Naive B cell (primary cell): ENCODE measurements around the gene FAP. TPM values are rescaled to one million over a fixed set of nuclear protein-coding genes. Genes with fewer than 3 reads are reported as not detected.

Source experiments
- ATAC-seq, 2 donors: fragments of 150-1000 bp; cut with Tn5 transposase; 2 replicates each; pipeline ENCODE4 v1.10.0; 2021; ENCODE audit warnings: low read depth in 2 of 2, mild to moderate bottlenecking in 2 of 2, moderate library complexity in 2 of 2
- DNase-seq: peaks from one replicate; pipeline ENCODE4 v3.0.0; 2022
- H3K27ac Mint-ChIP-seq, 6 donors: one replicate each; pipeline ENCODE4 v1.8.0; 2020 to 2022; ENCODE audit warnings: mild to moderate bottlenecking in 6 of 6, mixed read lengths in 6 of 6, moderate library complexity in 5 of 6, inconsistent platforms in 2 of 6
- H3K27me3 Mint-ChIP-seq, 3 donors: one replicate each; pipeline ENCODE4 v1.8.0; 2021 to 2022; ENCODE audit warnings: mixed read lengths in 3 of 3, mild to moderate bottlenecking in 1 of 3
- H3K36me3 Mint-ChIP-seq, 2 donors: one replicate each; pipeline ENCODE4 v1.8.0; 2020 to 2022; ENCODE audit warnings: mixed read lengths in 2 of 2, inconsistent platforms in 1 of 2, mild to moderate bottlenecking in 1 of 2
- H3K4me1 Mint-ChIP-seq, 3 donors: one replicate each; pipeline ENCODE4 v1.8.0; 2020 to 2022; ENCODE audit warnings: mixed read lengths in 3 of 3, inconsistent platforms in 1 of 3, mild to moderate bottlenecking in 1 of 3, moderate library complexity in 1 of 3
- H3K4me3 Mint-ChIP-seq, 8 donors: one replicate each; pipeline ENCODE4 v1.8.0; 2020 to 2022; ENCODE audit warnings: mild to moderate bottlenecking in 8 of 8, mixed read lengths in 8 of 8, moderate library complexity in 8 of 8, inconsistent platforms in 2 of 8
- H3K9me3 Mint-ChIP-seq, 7 donors: one replicate each; pipeline ENCODE4 v1.8.0; 2020 to 2022; ENCODE audit warnings: mixed read lengths in 7 of 7, mild to moderate bottlenecking in 5 of 7, inconsistent platforms in 2 of 7, moderate library complexity in 1 of 7
- polyA plus RNA-seq, 6 donors: library from polyadenylated mRNA; unstranded; fragments of 300-500 nt; fragmentation: Illumina TruSeq; gene quantifications; one replicate each; pipeline ENCODE4 v1.2.3, GENCODE V29; 2021; ENCODE audit warnings: low read depth in 6 of 6

Gene FAP
- polyA plus RNA-seq, 6 donors from 2014 or later: not detected

GRCh38 chr2:162126111-162126519 lies 117.1 kb downstream of the FAP start:
- DNase-seq: peak; percentile 46
- ATAC-seq: peak; percentile 93 to 94
- Mint-ChIP-seq H3K27me3 (no peaks in the 10 kb centered on the region), H3K4me1 (peaks cover 16 to 22% (median 20%) of the 10 kb centered on the region in 3 donors), H3K9me3 (no peaks in the 10 kb centered on the region), H3K27ac (peak overlapping the region in 4 of 6 donors; percentile 28 to 68 (median 40)), H3K4me3 (no peak overlapping the region), H3K36me3 (no peaks in the 10 kb centered on the region)

DNA sequence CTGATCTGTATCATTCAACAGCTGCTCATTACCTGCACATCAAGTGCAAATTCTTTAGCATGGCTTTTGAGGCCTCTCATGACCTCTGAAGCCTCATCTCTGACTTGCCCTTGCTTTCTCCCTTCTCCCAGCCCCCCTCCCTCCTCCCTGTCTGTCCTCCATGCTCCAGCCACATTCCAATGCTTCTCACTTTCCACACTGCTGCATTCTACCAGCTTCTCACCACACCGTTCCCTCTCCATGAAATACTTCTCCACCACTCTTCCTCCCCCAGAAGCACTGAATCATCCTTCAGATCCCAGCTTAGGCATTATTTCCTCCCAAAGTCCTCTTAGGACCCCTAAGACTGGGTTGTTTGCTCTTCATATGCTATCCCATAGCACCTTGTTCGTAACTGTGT lies 118.1 kb downstream of the FAP start:
- DNase-seq (no peak), ATAC-seq (no peak)
- Mint-ChIP-seq H3K9me3 (no peaks in the 10 kb centered on the region), H3K27me3 (no peaks in the 10 kb centered on the region), H3K4me1 (peaks cover 16 to 22% (median 20%) of the 10 kb centered on the region in 3 donors), H3K4me3 (no peak overlapping the region), H3K36me3 (no peaks in the 10 kb centered on the region), H3K27ac (peak overlapping the region in 1 of 6 donors; percentile 23)

DNA sequence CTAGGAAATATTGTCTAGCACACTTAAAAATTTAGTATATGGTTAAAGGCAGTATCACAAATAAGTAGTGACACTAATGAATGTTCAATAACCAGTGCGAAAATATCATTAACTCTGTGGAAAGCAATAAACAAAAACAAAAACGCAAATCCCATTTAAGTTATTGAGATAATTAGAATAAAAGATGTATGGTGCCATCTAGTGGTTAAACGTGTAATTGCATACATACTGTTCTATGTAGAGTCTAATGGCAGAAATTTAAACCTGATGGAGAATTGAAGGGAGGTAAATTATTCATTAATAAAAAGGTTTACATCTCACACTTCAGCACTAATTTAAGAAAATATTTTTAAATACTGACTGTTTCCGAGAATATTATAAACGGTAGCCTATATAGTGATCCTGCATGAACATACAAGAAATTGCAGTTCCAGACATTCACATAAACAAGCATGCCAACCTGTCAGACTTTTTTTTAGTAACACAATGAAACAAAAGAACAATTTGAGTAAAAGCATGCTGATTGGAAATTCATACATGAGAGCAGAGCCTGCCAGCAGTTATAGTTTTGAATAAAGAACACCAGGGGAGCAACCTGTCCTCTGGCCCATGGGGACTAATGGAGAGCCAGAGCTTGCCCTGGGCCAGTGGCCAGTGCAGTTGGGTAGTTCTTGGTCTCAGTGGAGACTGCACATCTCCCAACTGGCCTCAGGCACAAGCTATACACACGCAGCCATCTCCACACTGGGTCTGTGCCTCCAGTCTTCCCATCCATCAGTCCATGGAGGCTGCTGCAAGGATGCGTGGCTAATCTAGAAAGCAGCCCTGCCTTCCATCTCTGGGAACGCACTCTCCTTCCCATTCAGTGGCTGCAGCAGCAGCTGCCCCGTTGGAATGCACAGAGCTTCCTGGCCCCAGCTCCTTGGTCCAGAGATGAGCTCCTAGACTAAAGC lies 119.2 kb downstream of the FAP start:
- Mint-ChIP-seq H3K4me1 (peaks cover 16 to 22% (median 20%) of the 10 kb centered on the region in 3 donors), H3K9me3 (no peaks in the 10 kb centered on the region), H3K27me3 (no peaks in the 10 kb centered on the region), H3K27ac (no peak overlapping the region), H3K36me3 (no peaks in the 10 kb centered on the region), H3K4me3 (no peak overlapping the region)
- DNase-seq: peak; percentile 38
- peak in 1 of 2 donors; percentile 30 for ATAC-seq

Other genes starting within 250 kb of the FAP start
- gene DPP4, start 169.2 kb downstream of the FAP start, polyA plus RNA-seq: 1 to 10 TPM in 1 of 6 donors, under 1 TPM in 5; 0.05 to 1.3 (median 0.51) TPM
- gene GCG, start 91.2 kb downstream of the FAP start, polyA plus RNA-seq: not detected
- gene IFIH1, start 75.2 kb upstream of the FAP start, polyA plus RNA-seq: 10 to 100 TPM; 12.3 to 47.9 (median 41.2) TPM
- 100 to 1,000 TPM in 1 of 6 donors, 10 to 100 TPM in 5; 57.9 to 106 (median 85.3) TPM for gene GCA, start 100.7 kb upstream of the FAP start, polyA plus RNA-seq